Kidney epithelial cell (primary cell): ENCODE results near the gene AMPD2. TPM values are rescaled to one million over a fixed set of nuclear protein-coding genes. Genes with fewer than 3 reads are reported as not detected.

Experiments
- DNase-seq: peaks from one replicate; pipeline ENCODE4 v3.0.0-alpha.2; 2010; ENCODE audit warnings: low read depth
- H3K27me3 ChIP-seq: 2 replicates; pipeline ENCODE4 v1.6.0; 2011; ENCODE audit warnings: low read length; ENCODE audit not compliant: control insufficient read depth, insufficient read depth
- H3K36me3 ChIP-seq: 2 replicates; pipeline ENCODE4 v1.5.1; 2011; ENCODE audit warnings: low read length; ENCODE audit not compliant: control insufficient read depth, insufficient read depth
- H3K4me3 ChIP-seq: 2 replicates; pipeline ENCODE4 v1.5.1; 2011; ENCODE audit warnings: low read depth, mild to moderate bottlenecking, control low read depth, low read length
- CTCF ChIP-seq: IDR thresholded peaks from 2 replicates; pipeline ENCODE4 v1.5.1; 2011; ENCODE audit warnings: mild to moderate bottlenecking, moderate library complexity, low read length, control low read depth, inconsistent platforms; ENCODE audit not compliant: insufficient read depth, poor library complexity, severe bottlenecking
- total RNA-seq: library from RNA; depleted of rRNA; stranded (reverse); fragments of >200 nt; gene quantifications from 2 replicates; pipeline ENCODE4 v1.2.3, GENCODE V29; 2015

The AMPD2 gene
- total RNA-seq, 1 donor from 2014 or later: 65.7 TPM

GRCh38 chr1:109622137-109622892 lies 2.7 kb downstream of the AMPD2 start:
- no peak for TF ChIP-seq CTCF
- Histone ChIP-seq H3K36me3 (peaks cover 1% of the 10 kb centered on the region), H3K27me3 (no peaks in the 10 kb centered on the region), H3K4me3 (no peak overlapping the region)
- no peak for DNase-seq

- Histone ChIP-seq H3K4me3 (no peak overlapping the region), H3K36me3 (peaks cover 4% of the 10 kb centered on the region), H3K27me3 (no peaks in the 10 kb centered on the region)
- no peak for DNase-seq
- TF ChIP-seq CTCF: no peak
These were observed 3.3 kb downstream of the AMPD2 start for GRCh38 chr1:109622895-109623294.

GRCh38 chr1:109623601-109624161 lies 4.0 kb downstream of the AMPD2 start:
- H3K4me3 ChIP-seq: no peak overlapping the region
- H3K27me3 ChIP-seq: no peaks in the 10 kb centered on the region
- no peak for TF ChIP-seq CTCF
- H3K36me3 ChIP-seq: peaks cover 4% of the 10 kb centered on the region
- no peak for DNase-seq

- Histone ChIP-seq H3K36me3 (peaks cover 9% of the 10 kb centered on the region), H3K4me3 (no peak overlapping the region), H3K27me3 (no peaks in the 10 kb centered on the region)
- no peak for DNase-seq
- TF ChIP-seq CTCF: no peak
These were observed 4.8 kb downstream of the AMPD2 start for GRCh38 chr1:109624201-109625010.

- H3K27me3 ChIP-seq: no peaks in the 10 kb centered on the region
- peaks cover 13% of the 10 kb centered on the region for H3K36me3 ChIP-seq
- H3K4me3 ChIP-seq: no peak overlapping the region
- DNase-seq: no peak
- no peak for TF ChIP-seq CTCF
These were observed 5.5 kb downstream of the AMPD2 start for GRCh38 chr1:109625176-109625575.
